Activated CD4-positive, alpha-beta T cell treated with anti-CD3 and anti-CD28 coated beads, Interleukin-2, Interleukin-4, amounts not matched to agents 100 ng/mL and 50 ng/mL, durations not matched to agents 16 hours and 8 hours (primary cell): ENCODE data around the gene CCNY.
A peak's percentile ranks its signal among the peaks of the same experiment; 100 is the strongest.

Source experiments
- DNase-seq: peaks from one replicate; pipeline ENCODE4 v3.0.0-alpha.2; 2020; ENCODE audit warnings: low spot score

The CCNY gene

DNA sequence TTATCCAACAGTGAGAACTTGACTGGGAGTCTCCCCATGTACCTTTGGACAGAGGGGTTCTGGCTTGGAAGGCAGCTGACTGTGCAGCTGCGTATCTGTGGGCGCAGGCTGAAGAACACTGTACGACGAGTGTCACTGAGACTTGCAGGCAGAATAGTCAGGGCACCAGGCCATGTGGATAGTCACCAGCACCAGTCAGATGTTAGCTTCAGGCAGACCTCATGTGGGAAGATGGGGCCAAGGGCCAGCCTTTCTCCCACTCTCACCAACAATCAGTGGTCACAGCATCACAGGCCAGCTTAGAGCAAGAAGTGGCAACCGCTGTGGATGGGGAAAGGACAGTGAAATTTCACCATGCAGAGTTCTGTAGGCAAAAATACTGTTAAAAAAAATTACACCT is 225.4 kb downstream of the CCNY start:
- DNase-seq = no peak

- no peak for DNase-seq
Measured at GRCh38 chr10:35562427-35562826, 226.1 kb downstream of the CCNY start.

DNA sequence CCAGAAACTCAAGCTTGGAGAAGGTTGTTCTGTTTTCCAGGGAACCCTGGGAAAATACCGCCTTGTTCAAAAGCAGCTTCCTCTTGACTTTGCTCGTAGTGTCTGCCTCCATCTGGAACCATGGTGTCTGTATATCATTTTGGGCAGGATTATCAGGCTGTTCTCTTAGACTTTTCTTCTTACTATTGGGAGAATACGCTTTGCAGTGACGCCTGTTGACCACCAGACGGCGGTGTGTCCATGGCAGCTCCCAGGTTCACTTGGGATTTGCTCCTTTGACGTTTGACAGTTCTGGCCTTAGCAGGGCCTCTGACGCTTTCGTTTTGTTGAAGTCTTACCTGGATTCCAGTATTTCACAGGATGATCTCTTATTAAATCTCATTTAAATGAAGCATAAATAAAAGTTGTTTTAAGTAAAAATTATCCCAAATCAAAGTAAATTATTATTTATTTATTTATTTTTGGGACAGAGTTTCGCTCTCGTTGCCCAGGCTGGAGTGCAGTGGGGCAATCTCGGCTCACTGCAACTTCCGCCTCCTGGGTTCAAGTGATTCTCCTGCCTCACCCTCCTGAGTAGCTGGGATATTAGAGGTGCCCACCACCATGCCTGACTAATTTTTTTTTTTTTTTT is 227.1 kb downstream of the CCNY start:
- DNase-seq = peak; percentile 47

GRCh38 chr10:35564341-35564968 is 228.1 kb downstream of the CCNY start:
- DNase-seq = no peak

DNA sequence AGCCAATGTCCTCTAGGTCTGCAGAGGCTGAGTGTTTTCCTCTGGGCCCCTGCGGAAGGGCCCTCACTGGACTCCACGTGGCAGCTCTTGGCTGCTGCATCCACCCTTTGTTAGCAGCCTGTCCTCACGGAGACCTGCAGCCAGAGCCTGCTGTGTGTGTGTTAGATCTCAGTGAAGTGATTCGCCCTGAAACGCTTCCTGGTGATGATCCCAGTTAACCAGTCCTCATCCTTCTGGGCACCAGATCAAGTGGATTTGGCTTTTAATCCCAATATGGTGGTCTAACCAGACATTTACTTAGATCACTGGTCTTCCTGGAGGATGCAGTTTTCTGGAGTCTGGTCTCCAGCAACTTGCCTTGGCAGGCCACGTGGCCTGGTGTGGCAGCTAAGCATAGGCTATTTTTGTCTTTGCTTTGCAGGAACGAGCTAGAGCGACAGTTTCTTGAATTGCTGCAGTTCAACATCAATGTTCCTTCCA is 229.3 kb downstream of the CCNY start:
- DNase-seq = no peak

DNA sequence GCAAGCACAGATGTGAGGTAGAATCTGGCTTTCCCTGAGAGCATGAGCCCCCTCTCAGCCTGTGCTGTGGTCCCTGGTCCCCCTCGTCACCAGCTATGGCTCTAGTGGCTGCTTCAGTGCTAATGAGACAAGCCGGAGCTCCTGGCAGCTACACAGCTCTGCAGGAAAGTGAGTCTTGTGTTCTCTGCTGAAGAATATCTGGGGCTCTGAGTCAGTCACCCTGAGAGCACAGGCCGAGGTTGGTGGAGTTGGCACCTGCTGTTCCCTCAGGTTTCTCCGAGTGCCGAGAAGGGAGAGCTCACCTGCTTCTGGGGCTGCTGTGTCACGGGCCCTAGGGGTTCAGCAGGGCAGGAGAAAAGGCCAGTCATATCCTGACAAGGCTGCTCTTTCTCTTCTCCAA is 231.6 kb downstream of the CCNY start:
- no peak for DNase-seq

DNA sequence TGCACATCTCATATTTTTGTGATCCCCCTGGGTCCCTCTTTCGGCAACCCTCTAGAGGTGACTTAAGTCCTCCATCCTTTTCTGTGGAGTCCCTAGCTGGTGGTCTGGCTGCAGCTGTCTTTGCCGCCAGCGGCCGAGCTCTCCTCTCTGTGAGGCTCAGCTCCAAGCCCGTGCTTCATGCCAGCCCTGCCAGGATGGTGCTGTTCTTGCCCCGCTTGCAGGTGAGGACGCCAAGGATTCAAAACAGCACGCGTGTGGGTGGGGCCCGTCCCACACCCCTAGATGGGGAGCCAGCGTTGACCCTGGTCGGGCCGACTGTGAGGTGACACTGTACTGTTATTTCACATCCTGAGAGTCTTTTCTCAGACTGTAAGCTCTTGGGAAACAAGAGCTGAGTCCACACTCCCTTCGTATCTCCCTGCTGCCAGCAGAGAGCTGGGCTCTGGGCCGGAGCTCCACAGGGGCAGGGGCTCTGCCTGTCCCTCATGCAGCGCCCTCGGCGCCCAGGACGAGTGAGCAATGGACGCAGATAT is 232.2 kb downstream of the CCNY start:
- DNase-seq = no peak

DNA sequence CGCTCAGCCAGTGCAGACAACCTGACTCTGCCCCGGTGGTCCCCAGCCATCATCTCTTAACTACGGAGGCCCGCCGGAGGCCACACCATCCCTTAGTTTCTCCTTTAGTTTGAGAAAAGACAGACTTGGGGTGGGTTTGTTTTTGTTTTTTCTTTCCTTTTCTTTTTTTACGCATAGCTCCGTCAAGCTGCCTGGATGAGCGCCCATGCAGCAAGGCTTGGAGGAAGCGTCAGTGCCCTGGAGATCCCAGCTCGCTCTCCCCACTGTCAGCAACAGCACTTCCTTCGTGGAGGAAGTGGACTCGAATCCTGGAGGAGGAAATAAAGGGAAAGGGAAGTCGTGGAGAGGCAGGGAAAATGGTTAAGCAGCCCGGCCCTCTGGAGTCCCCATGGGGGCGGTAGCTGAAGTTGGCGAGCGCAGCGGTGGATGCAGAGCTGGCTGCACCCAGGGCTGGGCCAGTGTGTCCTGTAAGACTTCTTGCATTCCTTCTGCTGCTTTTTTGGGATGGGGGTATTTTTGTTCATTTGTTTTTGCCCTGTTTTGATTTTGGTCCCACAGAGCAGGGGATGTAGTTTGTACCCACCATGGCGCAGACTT is 232.9 kb downstream of the CCNY start:
- no peak for DNase-seq

DNA sequence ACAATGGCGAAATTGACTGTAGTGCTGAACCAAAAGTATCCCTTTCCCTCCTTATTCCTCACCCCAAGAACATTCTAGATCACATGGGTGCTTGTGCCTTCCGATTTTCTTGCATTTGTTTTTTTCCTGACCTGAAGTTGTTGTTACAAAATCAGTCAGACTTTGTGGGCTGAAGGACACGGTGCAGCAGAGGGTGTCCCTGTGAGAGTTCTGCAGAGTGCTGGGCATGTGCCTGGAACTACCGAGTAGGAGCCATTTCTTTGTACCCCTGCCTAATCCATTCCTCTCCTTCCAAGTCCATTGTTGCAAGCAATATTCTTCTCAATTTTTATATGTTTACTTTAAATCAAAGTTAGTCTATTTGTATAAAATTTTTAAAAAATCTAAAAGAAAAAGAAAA is 233.5 kb downstream of the CCNY start:
- no peak for DNase-seq

DNA sequence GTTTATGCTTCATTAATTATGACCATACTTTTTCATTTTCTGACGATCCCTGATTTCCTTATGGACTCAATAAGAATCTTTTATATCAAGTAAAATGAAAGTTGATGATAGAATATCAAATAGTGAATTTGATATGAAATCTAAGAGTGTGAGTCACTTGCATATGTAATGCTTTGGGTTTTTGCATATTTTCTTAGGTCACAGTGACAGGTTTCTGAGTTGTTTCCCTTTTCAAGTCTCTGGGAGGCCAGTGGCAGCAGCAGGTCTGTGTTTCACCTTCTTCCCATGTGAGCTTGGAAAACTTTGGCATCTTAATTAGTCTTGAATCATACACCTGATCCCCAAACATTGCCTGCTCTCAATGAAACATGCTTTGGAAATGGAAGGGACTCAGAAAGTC is 234.1 kb downstream of the CCNY start:
- no peak for DNase-seq

- DNase-seq = no peak
Measured at GRCh38 chr10:35572583-35572982, 236.3 kb downstream of the CCNY start.

DNA sequence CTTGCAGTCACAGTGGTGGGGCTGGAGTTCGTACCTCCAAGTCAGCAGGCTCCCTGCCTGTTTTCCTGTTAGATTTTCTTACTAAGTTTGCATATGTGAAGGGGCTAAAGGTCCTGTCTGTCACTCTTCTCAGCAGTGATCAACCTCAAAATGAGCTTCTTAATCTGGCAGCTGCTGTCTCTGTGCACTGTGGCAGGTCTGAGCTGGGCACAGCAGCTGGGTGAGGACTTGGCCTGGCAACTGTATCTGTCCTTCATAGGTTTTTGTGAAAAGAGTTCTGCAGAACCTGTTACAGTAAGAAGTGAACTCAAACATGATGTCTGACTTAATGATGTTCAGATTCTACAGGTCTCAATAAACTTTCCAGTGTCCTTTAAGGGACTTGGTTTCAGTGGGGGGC is 237.5 kb downstream of the CCNY start:
- no peak for DNase-seq

- no peak for DNase-seq
Measured at GRCh38 chr10:35574924-35575352, 238.6 kb downstream of the CCNY start.

GRCh38 chr10:35575640-35576039 is 239.3 kb downstream of the CCNY start:
- DNase-seq = no peak

- DNase-seq = no peak
Measured at GRCh38 chr10:35576730-35577129, 240.4 kb downstream of the CCNY start.

DNA sequence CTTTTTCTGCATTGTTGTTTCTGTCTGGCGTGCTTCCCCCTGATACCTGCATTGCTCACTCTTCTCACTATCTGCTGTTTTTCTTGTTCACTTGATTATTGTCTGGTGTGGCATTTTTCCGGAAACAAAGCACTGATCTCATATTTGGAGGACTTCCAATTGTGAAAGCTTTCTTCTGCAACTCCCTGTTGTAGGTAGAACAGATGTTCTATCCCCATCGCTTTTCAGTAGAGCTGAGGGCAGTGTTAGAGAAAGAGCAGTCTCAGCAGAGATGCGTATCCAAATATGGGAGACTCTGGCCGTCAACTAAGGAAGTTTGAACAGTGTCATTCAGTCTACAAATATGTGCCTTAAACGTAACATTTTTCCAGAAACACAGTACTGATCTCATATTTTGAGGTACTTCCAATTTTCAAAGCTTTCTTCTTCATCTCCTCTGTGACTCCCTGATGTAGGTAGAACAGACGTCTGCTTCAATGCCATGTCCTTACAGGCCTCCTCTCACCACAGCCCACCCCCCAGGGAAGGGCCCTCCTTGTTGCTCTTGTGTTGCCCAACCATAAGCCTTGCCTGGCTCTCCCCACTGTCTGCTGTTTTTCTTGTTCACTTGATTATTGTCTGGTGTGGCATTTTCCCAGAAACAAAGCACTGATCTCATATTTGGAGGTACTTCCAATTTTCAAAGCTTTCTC is 241.8 kb downstream of the CCNY start:
- no peak for DNase-seq

DNA sequence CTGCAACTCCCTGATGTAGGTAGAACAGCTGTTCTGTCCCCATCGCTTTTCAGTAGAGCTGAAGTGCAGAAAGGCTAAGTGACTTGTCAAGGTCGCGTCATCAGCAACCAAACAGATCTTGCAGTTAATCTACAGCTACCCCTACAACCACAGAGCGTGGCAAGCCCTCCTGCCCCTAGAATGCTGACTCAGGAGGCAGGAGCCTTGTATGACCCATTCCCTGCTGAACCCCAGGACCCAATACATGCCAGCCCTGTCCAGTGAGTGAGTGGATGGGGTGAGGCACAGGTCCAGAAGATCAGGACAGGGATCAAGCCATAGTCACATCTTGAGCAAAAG is 242.3 kb downstream of the CCNY start:
- no peak for DNase-seq

DNA sequence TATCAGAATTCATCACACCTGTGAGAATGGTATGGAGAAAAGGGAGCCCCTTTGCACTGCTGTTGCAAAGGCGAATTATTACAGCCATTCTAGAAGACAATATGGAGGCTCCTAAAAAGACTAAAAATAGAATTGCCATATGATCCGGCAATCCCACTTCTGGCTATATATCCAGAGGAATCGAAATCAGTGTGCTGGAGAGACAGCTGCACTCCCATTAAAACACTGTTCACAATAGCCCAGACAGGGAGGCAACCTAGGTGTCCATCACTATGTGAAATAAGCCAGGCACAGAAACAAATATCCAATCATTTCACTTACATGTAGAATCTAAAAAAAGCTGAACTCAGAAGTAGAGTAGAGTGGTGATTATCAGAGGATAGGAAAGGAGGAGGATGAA is 242.8 kb downstream of the CCNY start:
- DNase-seq = no peak

GRCh38 chr10:35579726-35580422 is 243.6 kb downstream of the CCNY start:
- DNase-seq = no peak

- DNase-seq = no peak
Measured at GRCh38 chr10:35580423-35580770, 244.1 kb downstream of the CCNY start.

DNA sequence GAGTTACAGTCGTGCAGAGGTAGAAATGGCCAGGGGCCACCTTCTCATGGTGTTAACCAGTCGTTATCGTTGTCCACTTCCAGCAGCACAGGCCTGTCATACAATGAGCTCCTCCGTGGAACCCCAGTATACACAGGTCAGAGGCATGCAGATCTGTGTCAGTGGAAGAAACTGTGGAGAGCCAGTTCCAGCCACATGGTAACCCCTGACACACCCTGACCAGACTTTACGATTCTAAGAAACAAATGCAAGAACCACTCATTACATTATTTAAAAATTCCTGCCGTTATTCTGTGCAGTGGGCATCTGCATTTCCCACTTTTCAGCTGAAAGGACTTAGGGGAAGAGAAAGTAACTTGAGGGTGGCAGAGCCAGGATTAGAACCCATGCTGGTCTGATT is 245.3 kb downstream of the CCNY start:
- no peak for DNase-seq

DNA sequence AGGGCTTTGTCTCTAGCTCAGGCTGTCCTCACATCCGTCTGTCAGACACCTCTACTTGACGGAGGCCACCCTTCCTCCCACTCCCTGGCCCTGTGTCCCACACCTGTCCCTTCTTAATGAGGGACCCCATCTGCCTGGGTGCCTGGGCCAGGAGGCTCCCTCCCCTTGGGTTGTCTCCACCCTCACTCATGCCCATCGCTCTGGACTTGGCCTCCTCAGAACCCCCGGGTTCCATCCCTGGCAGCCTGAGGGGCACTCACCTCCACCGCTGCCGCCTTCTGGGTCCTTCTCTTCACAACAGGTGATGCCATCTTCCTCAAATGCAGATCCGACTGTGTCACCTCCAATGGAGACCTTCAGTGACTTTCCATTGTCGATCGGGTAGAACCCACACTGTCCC is 248.6 kb downstream of the CCNY start:
- no peak for DNase-seq
